HG02981 (cell line): ENCODE measurements around the gene LRFN2.

Experiments
- ATAC-seq: cut with Tn5 transposase; IDR thresholded peaks from one replicate; pipeline ENCODE4 v1.9.1; 2021; ENCODE audit warnings: mild to moderate bottlenecking, moderate library complexity; ENCODE audit not compliant: unreplicated experiment

The LRFN2 gene

GRCh38 chr6:40586369-40587201 lies 579 bp downstream of the LRFN2 start:
- no peak for ATAC-seq

GRCh38 chr6:40585651-40586269 lies 1.4 kb downstream of the LRFN2 start:
- ATAC-seq, result no peak

- ATAC-seq, result no peak
Observed at GRCh38 chr6:40585223-40585622, 1.9 kb downstream of the LRFN2 start.

DNA sequence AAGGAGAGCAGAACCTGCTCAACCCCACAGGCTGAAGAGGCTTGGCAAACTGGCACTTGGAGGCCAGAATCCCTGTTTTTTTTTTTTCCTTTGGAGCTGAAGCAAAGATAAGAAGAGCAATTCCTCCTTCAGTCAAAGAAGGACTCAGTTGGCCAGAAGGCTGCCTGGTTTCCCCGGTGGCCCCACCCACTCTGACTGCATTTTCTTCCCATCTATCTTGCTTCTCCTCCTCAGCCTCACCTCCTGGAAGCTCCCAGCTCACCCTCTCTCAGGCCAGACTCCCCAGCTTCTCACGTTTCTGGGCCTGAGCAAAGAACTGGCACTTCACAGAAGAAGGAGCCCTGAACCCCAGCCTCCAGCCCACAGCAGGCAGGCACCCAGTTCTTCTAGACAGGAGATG lies 2.4 kb downstream of the LRFN2 start:
- no peak for ATAC-seq

DNA sequence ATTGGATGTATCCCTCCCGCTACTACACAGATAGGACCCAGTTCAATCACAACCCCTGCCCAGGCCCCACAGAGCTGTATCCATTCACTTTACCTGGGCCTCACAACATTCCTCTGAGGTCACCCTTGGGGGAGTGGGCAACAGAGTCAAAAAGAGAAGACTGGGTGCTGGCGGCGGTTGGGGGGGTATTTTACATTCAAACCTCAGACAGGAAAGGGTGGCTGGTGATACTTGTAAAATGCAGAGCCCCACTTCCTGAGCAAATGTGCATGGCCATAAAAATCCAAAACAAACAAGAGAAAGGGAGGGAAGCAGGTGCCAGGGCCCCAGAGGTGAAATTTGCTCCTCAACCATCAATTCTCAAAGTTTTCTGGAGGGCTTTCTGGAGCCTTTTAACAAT lies 3.5 kb downstream of the LRFN2 start:
- no peak for ATAC-seq

- ATAC-seq, result no peak
Observed at GRCh38 chr6:40582892-40583291, 4.3 kb downstream of the LRFN2 start.

DNA sequence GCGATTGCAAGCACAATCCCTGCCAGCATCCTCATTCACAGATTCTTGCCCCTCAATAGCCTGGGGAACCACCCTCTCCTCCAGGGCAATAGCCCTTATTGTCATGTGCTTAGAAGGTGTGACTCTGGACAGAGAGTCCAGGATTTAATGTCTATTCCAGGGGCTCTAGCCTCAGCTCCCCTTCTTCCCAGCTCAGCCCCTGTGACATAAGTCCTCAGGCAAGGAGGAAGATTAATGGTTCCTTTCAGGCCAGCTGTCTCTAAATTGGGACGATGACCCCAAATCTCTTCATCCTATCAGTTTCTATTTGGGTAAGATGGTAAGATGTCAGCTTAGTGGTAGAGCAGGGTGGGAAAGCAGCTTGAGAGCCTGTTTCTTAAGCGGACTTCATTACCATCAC lies 8.1 kb downstream of the LRFN2 start:
- ATAC-seq, result no peak

DNA sequence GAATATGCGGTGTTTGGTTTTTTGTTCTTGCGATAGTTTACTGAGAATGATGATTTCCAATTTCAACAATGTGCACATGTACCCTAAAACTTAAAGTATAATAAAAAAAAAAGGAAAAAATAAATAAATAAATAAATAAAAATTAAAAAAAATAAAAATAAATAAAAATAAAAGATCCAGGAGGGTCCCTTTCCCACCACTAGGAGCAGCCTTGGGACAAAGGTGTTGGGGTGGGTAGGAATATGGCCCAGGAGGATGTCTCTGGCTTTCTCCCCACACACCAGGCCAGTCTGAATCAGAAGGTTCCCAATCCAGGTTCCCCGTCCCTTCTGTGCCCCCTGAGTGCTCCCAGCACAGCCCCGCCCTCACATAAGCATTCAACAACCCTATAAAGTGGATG lies 9.5 kb downstream of the LRFN2 start:
- ATAC-seq, result no peak

- ATAC-seq, result no peak
Observed at GRCh38 chr6:40573221-40573620, 13.9 kb downstream of the LRFN2 start.

GRCh38 chr6:40569162-40569910 lies 17.8 kb downstream of the LRFN2 start:
- no peak for ATAC-seq

GRCh38 chr6:40568062-40568708 lies 19.0 kb downstream of the LRFN2 start:
- ATAC-seq, result no peak

DNA sequence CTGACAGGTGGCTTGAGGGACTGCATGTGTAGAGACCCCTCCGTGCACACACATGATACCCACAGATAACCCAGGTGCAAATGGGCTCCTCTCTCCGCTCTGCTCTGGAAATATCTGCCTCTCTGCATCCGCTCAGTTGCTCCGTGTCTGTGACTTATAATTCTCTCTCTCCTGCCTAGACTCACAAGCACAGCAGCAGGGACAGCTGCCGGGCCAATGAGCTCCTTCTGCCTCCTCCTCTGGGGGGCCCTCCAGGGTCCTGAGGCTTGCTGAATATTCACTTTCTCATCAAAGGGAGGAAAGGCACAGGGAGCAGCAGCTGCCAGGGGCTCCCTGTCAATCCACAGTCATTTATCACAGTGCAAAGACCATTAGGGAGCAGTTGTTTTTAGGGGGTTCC lies 24.1 kb downstream of the LRFN2 start:
- ATAC-seq, result no peak

- ATAC-seq, result no peak
Observed at GRCh38 chr6:40559056-40559455, 28.1 kb downstream of the LRFN2 start.

DNA sequence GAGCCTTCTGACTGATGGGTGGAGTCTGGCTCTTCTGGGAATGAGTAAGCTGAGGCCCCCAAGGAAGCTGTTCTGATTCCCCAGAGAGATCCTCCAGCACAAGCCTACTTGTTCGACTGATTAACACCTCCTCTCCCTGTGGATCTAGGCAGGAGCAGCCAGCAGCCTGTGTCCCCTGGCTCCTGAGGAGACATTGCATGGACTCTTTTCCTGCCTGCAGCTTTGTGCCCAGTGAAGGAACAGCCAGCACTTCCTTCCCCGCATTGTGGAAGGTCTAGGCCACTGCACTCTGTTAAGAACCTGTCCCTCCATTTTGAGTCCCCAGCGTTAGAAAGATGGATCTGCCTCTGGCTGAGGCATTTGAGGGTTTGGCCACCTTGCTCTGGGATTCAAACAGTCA lies 29.1 kb downstream of the LRFN2 start:
- ATAC-seq, result no peak

GRCh38 chr6:40556881-40557280 lies 30.3 kb downstream of the LRFN2 start:
- ATAC-seq, result no peak

DNA sequence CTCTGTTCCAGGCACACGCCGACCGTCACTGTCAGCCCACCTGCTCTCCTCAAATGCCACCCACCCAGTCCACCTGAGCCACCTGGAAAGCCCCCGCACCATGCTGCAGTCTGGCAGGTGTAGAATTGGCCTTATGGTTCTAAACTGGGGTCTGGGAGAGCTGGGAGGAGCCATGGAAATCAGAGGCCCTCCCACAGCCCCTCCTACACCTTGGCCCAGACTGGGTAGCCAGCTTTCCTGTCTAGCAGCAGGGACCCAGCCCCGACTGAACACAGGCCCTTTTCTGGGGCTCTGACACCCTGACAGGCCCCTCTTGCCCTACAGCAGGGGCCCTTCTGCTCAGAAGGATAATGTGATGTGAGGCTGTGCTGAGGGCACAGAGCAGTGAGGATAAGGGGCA lies 31.1 kb downstream of the LRFN2 start:
- no peak for ATAC-seq

DNA sequence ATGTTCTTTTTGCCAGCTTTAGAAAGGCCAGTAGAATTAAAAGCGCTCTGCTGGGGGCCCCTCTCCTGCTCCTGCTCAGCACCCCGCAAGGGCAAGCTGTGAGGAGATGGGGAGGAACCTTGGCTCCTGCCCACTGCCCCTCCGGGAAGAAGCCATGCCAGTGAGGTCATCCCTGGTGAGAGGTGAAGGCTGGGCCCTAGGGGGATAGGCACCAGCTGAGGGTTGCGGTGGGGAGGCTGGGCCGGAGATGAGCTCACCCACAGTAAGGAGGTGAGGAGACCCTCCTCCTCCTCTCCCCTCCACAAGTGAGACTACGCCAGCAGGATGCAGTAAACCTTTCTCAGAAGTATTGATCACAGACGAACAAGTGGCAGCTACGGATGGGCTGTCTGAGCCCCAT lies 32.1 kb downstream of the LRFN2 start:
- no peak for ATAC-seq

GRCh38 chr6:40552941-40553340 lies 34.2 kb downstream of the LRFN2 start:
- ATAC-seq, result no peak

- ATAC-seq, result no peak
Observed at GRCh38 chr6:40551966-40552505, 35.1 kb downstream of the LRFN2 start.

GRCh38 chr6:40550202-40551101 lies 36.7 kb downstream of the LRFN2 start:
- ATAC-seq, result no peak
